ENCODE results near the gene GALR2.

- no peak for TF ChIP-seq CTCF (conservative IDR thresholded peaks at IDR 0.05 in 1 of 2, IDR thresholded peaks at IDR 0.05 in 1 of 2; ENCODE audit: extremely low read depth in 1 of 2, insufficient read depth in 1 of 2, low read depth in 1 of 2, low read length in 2 of 2)
- TF ChIP-seq EZH2 (IDR thresholded peaks at IDR 0.05; ENCODE audit: borderline replicate concordance, low read length) = no peak
Observed at GRCh38 chr17:76079535-76079955, 5.0 kb downstream of the GALR2 start.
